ENCODE data around the gene GOLGA8S. TPM values are rescaled to one million over a fixed set of nuclear protein-coding genes. Genes with fewer than 3 reads are reported as not detected.

Gene GOLGA8S
- total RNA-seq, 4 donors from 2014 or later: 0.34 to 0.65 (median 0.50) TPM

DNA sequence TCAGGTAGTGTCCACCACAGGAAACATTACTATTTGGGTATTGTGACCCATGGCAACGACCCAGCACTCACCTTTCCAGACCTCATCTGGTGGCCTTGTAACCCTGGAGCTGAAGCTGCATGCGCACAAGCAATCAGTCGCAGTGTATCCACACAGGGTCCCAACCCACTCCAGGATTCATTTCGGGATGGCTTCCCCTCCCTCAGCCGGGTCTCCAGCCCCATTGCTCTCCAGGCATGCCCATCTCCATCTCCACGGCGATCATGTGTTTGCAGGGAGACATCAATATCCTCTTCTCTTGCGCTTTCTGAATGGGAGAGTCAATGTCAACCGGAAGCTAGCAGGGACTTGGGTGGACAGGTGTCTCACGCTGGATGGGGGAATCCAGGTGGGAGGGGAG is 57.3 kb downstream of the GOLGA8S start:
- TF ChIP-seq, protein P1, sequence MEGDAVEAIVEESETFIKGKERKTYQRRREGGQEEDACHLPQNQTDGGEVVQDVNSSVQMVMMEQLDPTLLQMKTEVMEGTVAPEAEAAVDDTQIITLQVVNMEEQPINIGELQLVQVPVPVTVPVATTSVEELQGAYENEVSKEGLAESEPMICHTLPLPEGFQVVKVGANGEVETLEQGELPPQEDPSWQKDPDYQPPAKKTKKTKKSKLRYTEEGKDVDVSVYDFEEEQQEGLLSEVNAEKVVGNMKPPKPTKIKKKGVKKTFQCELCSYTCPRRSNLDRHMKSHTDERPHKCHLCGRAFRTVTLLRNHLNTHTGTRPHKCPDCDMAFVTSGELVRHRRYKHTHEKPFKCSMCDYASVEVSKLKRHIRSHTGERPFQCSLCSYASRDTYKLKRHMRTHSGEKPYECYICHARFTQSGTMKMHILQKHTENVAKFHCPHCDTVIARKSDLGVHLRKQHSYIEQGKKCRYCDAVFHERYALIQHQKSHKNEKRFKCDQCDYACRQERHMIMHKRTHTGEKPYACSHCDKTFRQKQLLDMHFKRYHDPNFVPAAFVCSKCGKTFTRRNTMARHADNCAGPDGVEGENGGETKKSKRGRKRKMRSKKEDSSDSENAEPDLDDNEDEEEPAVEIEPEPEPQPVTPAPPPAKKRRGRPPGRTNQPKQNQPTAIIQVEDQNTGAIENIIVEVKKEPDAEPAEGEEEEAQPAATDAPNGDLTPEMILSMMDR (IDR thresholded peaks at IDR 0.05; ENCODE audit: low read depth): no peak

Small RNA genes within 50 kb of the gene (small RNA-seq; reads per million reads assigned to genes)
- not detected for gene RN7SL536P

Other genes starting within 250 kb of the GOLGA8S start
- not detected for gene GOLGA6L1, start 217.9 kb upstream of the GOLGA8S start, total RNA-seq
- not detected for gene GOLGA6L26, start 20.6 kb upstream of the GOLGA8S start, total RNA-seq
- gene GOLGA6L2, start 92.5 kb downstream of the GOLGA8S start, total RNA-seq: not detected
- 1 to 10 TPM in 1 of 4 donors, under 1 TPM in 3; 0.49 to 2.9 (median 0.54) TPM for gene MKRN3, start 210.9 kb downstream of the GOLGA8S start, total RNA-seq

Measured in subcutaneous adipose tissue (tissue), 4 donors.